Measurements from ENCODE around the gene TNK2.

Gene TNK2

GRCh38 chr3:195815169-195815771 is 93.1 kb downstream of the TNK2 start:
- DNase-seq = no peak

- no peak for DNase-seq
These were observed 94.3 kb downstream of the TNK2 start for GRCh38 chr3:195813916-195814640.

Measured in activated CD4-positive, CD25-positive, alpha-beta regulatory T cell treated with anti-CD3 and anti-CD28 coated beads, Interleukin-2, amount 50 U/mL, for 72 hours (primary cell).